HG03280 (cell line): ENCODE results near the gene GLIPR2.
"Not testable (repeated sequence)": the region's sequence is repeated elsewhere in the genome, so short reads cannot be mapped to it uniquely, and the experiment has no call there.

Experiments used
- ATAC-seq: cut with Tn5 transposase; IDR thresholded peaks from one replicate; pipeline ENCODE4 v1.9.1; 2021; ENCODE audit warnings: mild to moderate bottlenecking, moderate library complexity; ENCODE audit not compliant: unreplicated experiment

GLIPR2 gene

GRCh38 chr9:36163049-36163785 lies 26.7 kb downstream of the GLIPR2 start:
- ATAC-seq: no peak

GRCh38 chr9:36163786-36164170 lies 27.2 kb downstream of the GLIPR2 start:
- ATAC-seq: no peak

GRCh38 chr9:36164372-36164771 lies 27.8 kb downstream of the GLIPR2 start:
- no peak for ATAC-seq

- no peak for ATAC-seq
These were observed 28.5 kb downstream of the GLIPR2 start for GRCh38 chr9:36164989-36165388.

GRCh38 chr9:36165826-36166167 lies 29.3 kb downstream of the GLIPR2 start:
- no peak for ATAC-seq

- ATAC-seq: peak; percentile 91
These were observed 29.8 kb downstream of the GLIPR2 start for GRCh38 chr9:36166168-36166927.

GRCh38 chr9:36169166-36169565 lies 32.6 kb downstream of the GLIPR2 start, which contains the start of gene CCIN:
Gene CCIN, plus strand, starts transcription at chr9:36169388. Its CDS starts 115 bp downstream, at chr9:36169503.
- ATAC-seq: no peak

GRCh38 chr9:36169708-36170107 lies 33.2 kb downstream of the GLIPR2 start:
- no peak for ATAC-seq

- ATAC-seq: no peak
These were observed 34.0 kb downstream of the GLIPR2 start for GRCh38 chr9:36170531-36170930.

GRCh38 chr9:36173861-36174260 lies 37.3 kb downstream of the GLIPR2 start:
- ATAC-seq: no peak

GRCh38 chr9:36174271-36174670 lies 37.7 kb downstream of the GLIPR2 start:
- no peak for ATAC-seq

GRCh38 chr9:36174731-36175130 lies 38.2 kb downstream of the GLIPR2 start:
- ATAC-seq: no peak

- not testable (repeated sequence) for ATAC-seq
These were observed 38.7 kb downstream of the GLIPR2 start for GRCh38 chr9:36175209-36175608.

- not testable (repeated sequence) for ATAC-seq
These were observed 40.0 kb downstream of the GLIPR2 start for GRCh38 chr9:36176496-36176895.

GRCh38 chr9:36177571-36177970 lies 41.0 kb downstream of the GLIPR2 start:
- no peak for ATAC-seq

GRCh38 chr9:36180243-36180642 lies 43.7 kb downstream of the GLIPR2 start:
- ATAC-seq: not testable (repeated sequence)

- no peak for ATAC-seq
These were observed 50.9 kb downstream of the GLIPR2 start for GRCh38 chr9:36187414-36187813.

GRCh38 chr9:36188212-36188611 lies 51.7 kb downstream of the GLIPR2 start:
- ATAC-seq: no peak

- ATAC-seq: no peak
These were observed 53.4 kb downstream of the GLIPR2 start for GRCh38 chr9:36189976-36190375.

- peak; percentile 98 for ATAC-seq
These were observed 54.1 kb downstream of the GLIPR2 start, which contains the start of gene CLTA for GRCh38 chr9:36190388-36191289. Gene CLTA, plus strand, starts transcription at chr9:36190921. Its CDS starts 136 bp downstream, at chr9:36191057.

GRCh38 chr9:36191290-36191645 lies 54.7 kb downstream of the GLIPR2 start:
- peak; percentile 6 for ATAC-seq
